Measurements from ENCODE around the gene MROH2A.

DNA sequence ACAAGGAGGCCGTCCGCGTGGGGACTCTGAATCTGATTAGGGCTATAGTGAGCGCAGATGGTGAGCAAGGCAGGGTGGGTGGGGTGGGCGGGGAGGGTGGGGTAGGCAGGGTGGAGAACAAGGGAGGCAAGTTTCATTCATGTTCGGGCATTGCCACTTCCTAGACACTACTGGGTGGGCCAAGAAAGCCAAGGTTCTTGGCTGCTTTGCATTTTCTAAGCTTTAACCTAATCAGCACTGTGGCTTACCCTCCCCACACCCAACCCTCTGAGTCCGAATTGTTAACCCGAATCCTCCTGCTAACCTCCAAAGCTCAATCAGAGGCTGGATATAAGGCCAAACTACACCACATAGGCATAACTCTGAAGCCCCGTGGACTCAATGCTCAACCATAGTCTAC is 18.1 kb downstream of the MROH2A start:
- no peak for TF ChIP-seq CBX3 (IDR thresholded peaks at IDR 0.05; ENCODE audit: borderline replicate concordance in 1 of 2, low read length in 2 of 2)
- TF ChIP-seq, protein P1, sequence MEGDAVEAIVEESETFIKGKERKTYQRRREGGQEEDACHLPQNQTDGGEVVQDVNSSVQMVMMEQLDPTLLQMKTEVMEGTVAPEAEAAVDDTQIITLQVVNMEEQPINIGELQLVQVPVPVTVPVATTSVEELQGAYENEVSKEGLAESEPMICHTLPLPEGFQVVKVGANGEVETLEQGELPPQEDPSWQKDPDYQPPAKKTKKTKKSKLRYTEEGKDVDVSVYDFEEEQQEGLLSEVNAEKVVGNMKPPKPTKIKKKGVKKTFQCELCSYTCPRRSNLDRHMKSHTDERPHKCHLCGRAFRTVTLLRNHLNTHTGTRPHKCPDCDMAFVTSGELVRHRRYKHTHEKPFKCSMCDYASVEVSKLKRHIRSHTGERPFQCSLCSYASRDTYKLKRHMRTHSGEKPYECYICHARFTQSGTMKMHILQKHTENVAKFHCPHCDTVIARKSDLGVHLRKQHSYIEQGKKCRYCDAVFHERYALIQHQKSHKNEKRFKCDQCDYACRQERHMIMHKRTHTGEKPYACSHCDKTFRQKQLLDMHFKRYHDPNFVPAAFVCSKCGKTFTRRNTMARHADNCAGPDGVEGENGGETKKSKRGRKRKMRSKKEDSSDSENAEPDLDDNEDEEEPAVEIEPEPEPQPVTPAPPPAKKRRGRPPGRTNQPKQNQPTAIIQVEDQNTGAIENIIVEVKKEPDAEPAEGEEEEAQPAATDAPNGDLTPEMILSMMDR (IDR thresholded peaks at IDR 0.05 in 2 of 3, conservative IDR thresholded peaks at IDR 0.05 in 1 of 3; ENCODE audit: insufficient read depth in 2 of 3, low read depth in 1 of 3, low read length in 3 of 3), result no peak
- TF ChIP-seq, protein P2, sequence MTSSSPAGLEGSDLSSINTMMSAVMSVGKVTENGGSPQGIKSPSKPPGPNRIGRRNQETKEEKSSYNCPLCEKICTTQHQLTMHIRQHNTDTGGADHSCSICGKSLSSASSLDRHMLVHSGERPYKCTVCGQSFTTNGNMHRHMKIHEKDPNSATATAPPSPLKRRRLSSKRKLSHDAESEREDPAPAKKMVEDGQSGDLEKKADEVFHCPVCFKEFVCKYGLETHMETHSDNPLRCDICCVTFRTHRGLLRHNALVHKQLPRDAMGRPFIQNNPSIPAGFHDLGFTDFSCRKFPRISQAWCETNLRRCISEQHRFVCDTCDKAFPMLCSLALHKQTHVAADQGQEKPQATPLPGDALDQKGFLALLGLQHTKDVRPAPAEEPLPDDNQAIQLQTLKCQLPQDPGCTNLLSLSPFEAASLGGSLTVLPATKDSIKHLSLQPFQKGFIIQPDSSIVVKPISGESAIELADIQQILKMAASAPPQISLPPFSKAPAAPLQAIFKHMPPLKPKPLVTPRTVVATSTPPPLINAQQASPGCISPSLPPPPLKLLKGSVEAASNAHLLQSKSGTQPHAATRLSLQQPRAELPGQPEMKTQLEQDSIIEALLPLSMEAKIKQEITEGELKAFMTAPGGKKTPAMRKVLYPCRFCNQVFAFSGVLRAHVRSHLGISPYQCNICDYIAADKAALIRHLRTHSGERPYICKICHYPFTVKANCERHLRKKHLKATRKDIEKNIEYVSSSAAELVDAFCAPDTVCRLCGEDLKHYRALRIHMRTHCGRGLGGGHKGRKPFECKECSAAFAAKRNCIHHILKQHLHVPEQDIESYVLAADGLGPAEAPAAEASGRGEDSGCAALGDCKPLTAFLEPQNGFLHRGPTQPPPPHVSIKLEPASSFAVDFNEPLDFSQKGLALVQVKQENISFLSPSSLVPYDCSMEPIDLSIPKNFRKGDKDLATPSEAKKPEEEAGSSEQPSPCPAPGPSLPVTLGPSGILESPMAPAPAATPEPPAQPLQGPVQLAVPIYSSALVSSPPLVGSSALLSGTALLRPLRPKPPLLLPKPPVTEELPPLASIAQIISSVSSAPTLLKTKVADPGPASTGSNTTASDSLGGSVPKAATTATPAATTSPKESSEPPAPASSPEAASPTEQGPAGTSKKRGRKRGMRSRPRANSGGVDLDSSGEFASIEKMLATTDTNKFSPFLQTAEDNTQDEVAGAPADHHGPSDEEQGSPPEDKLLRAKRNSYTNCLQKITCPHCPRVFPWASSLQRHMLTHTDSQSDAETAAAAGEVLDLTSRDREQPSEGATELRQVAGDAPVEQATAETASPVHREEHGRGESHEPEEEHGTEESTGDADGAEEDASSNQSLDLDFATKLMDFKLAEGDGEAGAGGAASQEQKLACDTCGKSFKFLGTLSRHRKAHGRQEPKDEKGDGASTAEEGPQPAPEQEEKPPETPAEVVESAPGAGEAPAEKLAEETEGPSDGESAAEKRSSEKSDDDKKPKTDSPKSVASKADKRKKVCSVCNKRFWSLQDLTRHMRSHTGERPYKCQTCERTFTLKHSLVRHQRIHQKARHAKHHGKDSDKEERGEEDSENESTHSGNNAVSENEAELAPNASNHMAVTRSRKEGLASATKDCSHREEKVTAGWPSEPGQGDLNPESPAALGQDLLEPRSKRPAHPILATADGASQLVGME (CRISPR knock-in tag; IDR thresholded peaks at IDR 0.05), result no peak
- TF ChIP-seq CBX5 (IDR thresholded peaks at IDR 0.05; ENCODE audit: borderline replicate concordance, low read depth), result no peak
- TF ChIP-seq, protein P3, sequence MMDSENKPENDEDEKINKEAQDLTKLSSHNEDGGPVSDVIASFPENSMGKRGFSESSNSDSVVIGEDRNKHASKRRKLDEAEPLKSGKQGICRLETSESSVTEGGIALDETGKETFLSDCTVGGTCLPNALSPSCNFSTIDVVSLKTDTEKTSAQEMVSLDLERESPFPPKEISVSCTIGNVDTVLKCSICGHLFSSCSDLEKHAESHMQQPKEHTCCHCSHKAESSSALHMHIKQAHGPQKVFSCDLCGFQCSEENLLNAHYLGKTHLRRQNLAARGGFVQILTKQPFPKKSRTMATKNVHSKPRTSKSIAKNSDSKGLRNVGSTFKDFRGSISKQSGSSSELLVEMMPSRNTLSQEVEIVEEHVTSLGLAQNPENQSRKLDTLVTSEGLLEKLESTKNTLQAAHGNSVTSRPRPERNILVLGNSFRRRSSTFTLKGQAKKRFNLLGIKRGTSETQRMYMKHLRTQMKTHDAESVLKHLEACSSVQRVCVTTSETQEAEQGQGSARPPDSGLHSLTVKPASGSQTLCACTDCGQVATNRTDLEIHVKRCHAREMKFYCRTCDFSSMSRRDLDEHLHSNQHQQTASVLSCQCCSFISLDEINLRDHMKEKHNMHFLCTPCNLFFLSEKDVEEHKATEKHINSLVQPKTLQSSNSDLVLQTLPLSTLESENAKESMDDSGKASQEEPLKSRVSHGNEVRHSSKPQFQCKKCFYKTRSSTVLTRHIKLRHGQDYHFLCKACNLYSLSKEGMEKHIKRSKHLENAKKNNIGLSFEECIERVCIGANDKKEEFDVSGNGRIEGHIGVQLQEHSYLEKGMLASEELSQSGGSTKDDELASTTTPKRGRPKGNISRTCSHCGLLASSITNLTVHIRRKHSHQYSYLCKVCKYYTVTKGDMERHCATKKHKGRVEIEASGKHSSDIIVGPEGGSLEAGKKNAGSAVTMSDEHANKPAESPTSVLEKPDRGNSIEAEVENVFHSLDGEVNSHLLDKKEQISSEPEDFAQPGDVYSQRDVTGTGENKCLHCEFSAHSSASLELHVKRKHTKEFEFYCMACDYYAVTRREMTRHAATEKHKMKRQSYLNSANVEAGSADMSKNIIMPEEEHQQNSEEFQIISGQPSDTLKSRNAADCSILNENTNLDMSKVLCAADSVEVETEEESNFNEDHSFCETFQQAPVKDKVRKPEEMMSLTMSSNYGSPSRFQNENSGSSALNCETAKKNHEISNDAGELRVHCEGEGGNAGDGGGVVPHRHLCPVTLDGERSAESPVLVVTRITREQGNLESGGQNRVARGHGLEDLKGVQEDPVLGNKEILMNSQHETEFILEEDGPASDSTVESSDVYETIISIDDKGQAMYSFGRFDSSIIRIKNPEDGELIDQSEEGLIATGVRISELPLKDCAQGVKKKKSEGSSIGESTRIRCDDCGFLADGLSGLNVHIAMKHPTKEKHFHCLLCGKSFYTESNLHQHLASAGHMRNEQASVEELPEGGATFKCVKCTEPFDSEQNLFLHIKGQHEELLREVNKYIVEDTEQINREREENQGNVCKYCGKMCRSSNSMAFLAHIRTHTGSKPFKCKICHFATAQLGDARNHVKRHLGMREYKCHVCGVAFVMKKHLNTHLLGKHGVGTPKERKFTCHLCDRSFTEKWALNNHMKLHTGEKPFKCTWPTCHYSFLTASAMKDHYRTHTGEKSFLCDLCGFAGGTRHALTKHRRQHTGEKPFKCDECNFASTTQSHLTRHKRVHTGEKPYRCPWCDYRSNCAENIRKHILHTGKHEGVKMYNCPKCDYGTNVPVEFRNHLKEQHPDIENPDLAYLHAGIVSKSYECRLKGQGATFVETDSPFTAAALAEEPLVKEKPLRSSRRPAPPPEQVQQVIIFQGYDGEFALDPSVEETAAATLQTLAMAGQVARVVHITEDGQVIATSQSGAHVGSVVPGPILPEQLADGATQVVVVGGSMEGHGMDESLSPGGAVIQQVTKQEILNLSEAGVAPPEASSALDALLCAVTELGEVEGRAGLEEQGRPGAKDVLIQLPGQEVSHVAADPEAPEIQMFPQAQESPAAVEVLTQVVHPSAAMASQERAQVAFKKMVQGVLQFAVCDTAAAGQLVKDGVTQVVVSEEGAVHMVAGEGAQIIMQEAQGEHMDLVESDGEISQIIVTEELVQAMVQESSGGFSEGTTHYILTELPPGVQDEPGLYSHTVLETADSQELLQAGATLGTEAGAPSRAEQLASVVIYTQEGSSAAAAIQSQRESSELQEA (IDR thresholded peaks at IDR 0.05; ENCODE audit: low read depth), result no peak
- TF ChIP-seq RAD21 (CRISPR knock-in tag; conservative IDR thresholded peaks at IDR 0.05 in 1 of 2, IDR thresholded peaks at IDR 0.05 in 1 of 2), result no peak
- TF ChIP-seq RUNX1 (IDR thresholded peaks at IDR 0.05; ENCODE audit: low read depth), result no peak
- no peak for TF ChIP-seq SPI1 (IDR thresholded peaks at IDR 0.05; ENCODE audit: borderline replicate concordance, low read depth, low read length)
